ENCODE results near the gene MS4A4E. TPM values are rescaled to one million over a fixed set of nuclear protein-coding genes. Genes with fewer than 3 reads are reported as not detected.

The MS4A4E gene
- total and polyA plus RNA-seq, 2 donors (not counting 3 experiments of a cell fraction or from before 2014, with no cell fraction given), result not detected

GRCh38 chr11:60161766-60162165 lies 81.2 kb downstream of the MS4A4E start:
- Histone ChIP-seq H3K27me3 (ENCODE audit: control insufficient read depth in 2 of 2, insufficient read depth in 2 of 2, low read length in 2 of 2) (no peaks in the 10 kb centered on the region), H3K36me3 (ENCODE audit: control insufficient read depth in 2 of 2, extremely low read depth in 1 of 2, insufficient read depth in 2 of 2, low read length in 2 of 2) (no peaks in the 10 kb centered on the region), H3K27ac (ENCODE audit: insufficient read depth, low read depth, low read length) (peak overlapping the region; percentile 96), H3K9me1 (replicated peaks; ENCODE audit: control insufficient read depth, extremely low read depth, insufficient read depth, low read length) (no peaks in the 10 kb centered on the region), H3K4me3 (replicated peaks in 1 of 3; ENCODE audit: insufficient read depth in 1 of 3, low read depth in 1 of 3, low read length in 3 of 3) (no peak overlapping the region), H3K79me2 (ENCODE audit: control insufficient read depth, insufficient read depth, low read length) (no peaks in the 10 kb centered on the region), H2AFZ (ENCODE audit: low read depth, low read length) (peak overlapping the region; percentile 41), H3K9ac (replicated peaks; ENCODE audit: extremely low read depth, insufficient read depth, low read length) (peak overlapping the region; percentile 81), H3K4me1 (ENCODE audit: control insufficient read depth, extremely low read depth, insufficient read depth, low read length) (peaks cover 47% of the 10 kb centered on the region), H3K9me3 (replicated peaks; ENCODE audit: control insufficient read depth, insufficient read depth, low read length) (no peaks in the 10 kb centered on the region), H3K4me2 (ENCODE audit: insufficient read depth, low read length) (peak overlapping the region; percentile 70), H4K20me1 (replicated peaks; ENCODE audit: control insufficient read depth, extremely low read depth, insufficient read depth, low read length) (no peaks in the 10 kb centered on the region)
- ChIA-PET CTCF (interaction anchor here (1.2 to 4.0 kb wide), 5 partner anchors 8 to 243 kb away, joined by 3 to 37 read pairs (median 8); partner anchors contain the start of gene MS4A6A), POLR2A (interaction anchor here (3.3 kb wide), 1 partner anchor 8 kb away, joined by 17 read pairs; no protein-coding TSS in a partner anchor)
- intact Hi-C loops (cut with micrococcal nuclease) (loop anchor here (1.0 to 2.0 kb wide), 3 partner anchors 8 to 261 kb away; no protein-coding TSS in a partner anchor), dilution Hi-C loops (cut with MboI; ENCODE audit: extremely low pct_ligation_motif_present, low sequenced_read_pairs) (no loop called here)
- peak; percentile 37 for FAIRE-seq
- TF ChIP-seq GATA2 (IDR thresholded peaks at IDR 0.05; ENCODE audit: insufficient read depth, insufficient read length, low read depth, low read length) (no peak), POLR2A (IDR thresholded peaks at IDR 0.05; ENCODE audit: low read depth, low read length) (peak; percentile 47)
- DNase-seq (ENCODE audit: low read depth, low spot score), result peak; percentile 64
- no TSS peak for BruUV-seq (replicated peaks)

- H3K36me3 ChIP-seq (ENCODE audit: control insufficient read depth in 2 of 2, extremely low read depth in 1 of 2, insufficient read depth in 2 of 2, low read length in 2 of 2), result no peaks in the 10 kb centered on the region
- CTCF ChIA-PET, result interaction anchor here (1.2 to 4.0 kb wide), 5 partner anchors 9 to 242 kb away, joined by 3 to 37 read pairs (median 8); partner anchors contain the start of gene MS4A6A
- POLR2A ChIA-PET, result interaction anchor here (3.3 kb wide), 1 partner anchor 8 kb away, joined by 17 read pairs; no protein-coding TSS in a partner anchor
- BruUV-seq (replicated peaks), result no TSS peak
- no peak overlapping the region for H3K4me3 ChIP-seq (replicated peaks in 1 of 3; ENCODE audit: insufficient read depth in 1 of 3, low read depth in 1 of 3, low read length in 3 of 3)
- H3K9ac ChIP-seq (replicated peaks; ENCODE audit: extremely low read depth, insufficient read depth, low read length), result peak overlapping the region; percentile 81
- peaks cover 43% of the 10 kb centered on the region for H3K4me1 ChIP-seq (ENCODE audit: control insufficient read depth, extremely low read depth, insufficient read depth, low read length)
- peak overlapping the region; percentile 70 for H3K4me2 ChIP-seq (ENCODE audit: insufficient read depth, low read length)
- dilution Hi-C loops (cut with MboI; ENCODE audit: extremely low pct_ligation_motif_present, low sequenced_read_pairs) (no loop called here), intact Hi-C loops (cut with micrococcal nuclease) (loop anchor here (1.0 to 2.0 kb wide), 3 partner anchors 8 to 260 kb away; no protein-coding TSS in a partner anchor)
- peak overlapping the region; percentile 96 for H3K27ac ChIP-seq (ENCODE audit: insufficient read depth, low read depth, low read length)
- H3K79me2 ChIP-seq (ENCODE audit: control insufficient read depth, insufficient read depth, low read length), result no peaks in the 10 kb centered on the region
- FAIRE-seq (peak; percentile 93), DNase-seq (ENCODE audit: low read depth, low spot score) (peak; percentile 92)
- no peaks in the 10 kb centered on the region for H3K9me1 ChIP-seq (replicated peaks; ENCODE audit: control insufficient read depth, extremely low read depth, insufficient read depth, low read length)
- TF ChIP-seq FOS (IDR thresholded peaks at IDR 0.05; ENCODE audit: borderline replicate concordance, insufficient read depth, low read length) (peak; percentile 5), CTCF (IDR thresholded peaks at IDR 0.05; ENCODE audit: extremely low read depth in 1 of 2, insufficient read depth in 1 of 2, low read depth in 1 of 2, low read length in 2 of 2) (no peak), GATA2 (IDR thresholded peaks at IDR 0.05; ENCODE audit: insufficient read depth, insufficient read length, low read depth, low read length) (peak; percentile 86), JUN (IDR thresholded peaks at IDR 0.05; ENCODE audit: borderline replicate concordance, insufficient read depth, insufficient read length, low read depth) (no peak)
- no peaks in the 10 kb centered on the region for H3K9me3 ChIP-seq (replicated peaks; ENCODE audit: control insufficient read depth, insufficient read depth, low read length)
- H3K27me3 ChIP-seq (ENCODE audit: control insufficient read depth in 2 of 2, insufficient read depth in 2 of 2, low read length in 2 of 2), result no peaks in the 10 kb centered on the region
- H4K20me1 ChIP-seq (replicated peaks; ENCODE audit: control insufficient read depth, extremely low read depth, insufficient read depth, low read length), result no peaks in the 10 kb centered on the region
- H2AFZ ChIP-seq (ENCODE audit: low read depth, low read length), result peak overlapping the region; percentile 66
Observed at GRCh38 chr11:60161107-60161506, 81.8 kb downstream of the MS4A4E start.

All from endothelial cell of umbilical vein (primary cell).